Cerebellar nuclear complex (tissue), 1 donor: Measurements from ENCODE around the gene CPNE1.

ENCODE experiments used
- DNase-seq, 2 experiments: peaks; one replicate each; lab custom pipeline; 2025; lab: John Stamatoyannopoulos, UW

The CPNE1 gene

GRCh38 chr20:35653893-35654292 lies 10.8 kb downstream of the CPNE1 start:
- DNase-seq = no peak

DNA sequence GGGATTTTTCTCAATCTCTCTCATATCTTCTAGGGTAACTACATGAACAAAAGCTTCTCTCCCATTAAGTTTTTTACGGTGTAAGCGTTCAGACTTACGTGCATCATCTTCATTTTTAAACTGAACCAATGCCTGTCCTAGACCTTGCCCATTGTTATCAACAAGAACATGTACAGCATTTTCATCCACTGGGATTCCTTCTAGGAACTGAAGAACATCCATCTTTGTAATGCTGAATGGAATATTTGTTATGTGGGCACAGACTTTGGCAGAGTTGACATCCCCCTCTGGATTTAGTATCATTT lies 11.3 kb downstream of the CPNE1 start:
- no peak for DNase-seq

GRCh38 chr20:35652641-35653429 lies 11.9 kb downstream of the CPNE1 start:
- DNase-seq = no peak

DNA sequence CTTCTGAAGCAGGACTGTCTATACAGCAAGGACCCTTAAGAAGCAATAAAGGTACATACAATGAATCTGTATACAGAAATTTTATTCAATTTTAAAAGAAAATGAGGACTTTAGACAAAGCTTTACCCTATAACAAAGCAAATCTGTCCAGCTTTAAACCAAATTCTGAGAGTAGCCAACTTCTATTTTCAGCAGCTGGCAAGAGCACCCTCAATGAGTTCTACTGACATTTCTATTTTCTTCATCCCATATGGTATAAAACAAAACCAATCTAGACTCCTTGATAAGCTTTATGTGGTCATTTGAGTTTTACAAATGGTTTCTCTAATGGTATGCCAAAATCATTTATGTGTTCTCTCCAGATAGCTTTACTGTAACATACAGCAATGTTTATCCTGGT lies 12.7 kb downstream of the CPNE1 start:
- no peak for DNase-seq

- DNase-seq = no peak
These were observed 14.1 kb downstream of the CPNE1 start for GRCh38 chr20:35650632-35651031.

DNA sequence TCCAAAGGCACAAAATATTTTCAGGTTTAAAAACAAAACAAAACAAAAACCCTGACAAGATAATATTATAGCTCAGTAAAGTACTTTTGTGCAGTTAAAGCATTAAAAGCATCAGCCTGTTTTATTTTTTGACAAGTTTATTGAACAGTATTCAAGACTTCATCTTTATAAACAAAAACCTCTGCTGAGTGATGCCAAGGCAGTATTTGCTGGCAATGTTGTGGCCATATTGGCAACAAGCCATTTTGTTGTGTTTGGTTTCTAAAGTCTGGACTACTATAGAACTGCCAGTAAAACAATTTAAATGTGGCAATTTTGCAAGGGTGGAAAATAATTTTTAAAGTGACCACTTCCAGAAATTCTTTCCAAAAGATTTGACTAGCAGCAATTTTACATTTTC lies 15.9 kb downstream of the CPNE1 start:
- DNase-seq = no peak

DNA sequence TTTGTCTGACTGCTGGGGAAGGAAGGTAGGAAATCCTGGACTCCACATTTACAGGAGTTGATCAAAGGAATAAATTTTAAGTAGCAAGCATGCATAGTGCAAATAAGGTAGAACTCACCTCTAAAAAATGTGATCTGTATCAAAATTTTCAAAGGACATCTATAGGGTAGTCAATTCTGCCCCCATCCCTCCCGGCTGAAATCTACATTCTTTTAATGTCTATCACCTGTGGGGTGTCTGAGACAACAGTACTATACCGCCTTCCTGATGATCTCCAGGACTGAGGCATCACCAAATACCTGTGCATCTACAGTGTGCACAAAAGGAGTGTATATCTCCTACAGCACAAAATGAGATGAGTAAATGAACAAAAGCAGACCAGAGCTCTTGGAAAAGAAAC lies 19.9 kb downstream of the CPNE1 start:
- no peak for DNase-seq

DNA sequence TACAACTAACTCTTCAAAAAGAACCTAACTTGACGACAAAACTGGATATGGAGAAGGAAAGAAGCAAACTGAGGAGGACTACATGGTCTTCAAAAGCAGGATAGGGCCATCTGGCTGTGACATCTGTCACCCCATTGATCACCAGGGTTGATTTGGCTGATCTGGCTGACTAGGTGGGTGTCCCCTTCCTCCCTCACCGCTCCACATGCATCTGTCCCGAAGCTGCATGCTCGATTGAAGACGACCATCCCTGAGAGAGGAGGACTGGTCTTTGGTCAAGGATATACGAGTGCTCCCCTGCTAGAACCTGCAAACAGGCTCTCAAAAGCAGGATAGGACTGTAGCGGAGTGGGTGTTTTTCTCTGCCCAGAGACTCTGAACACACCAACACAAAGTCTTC lies 21.7 kb downstream of the CPNE1 start:
- DNase-seq = no peak

DNA sequence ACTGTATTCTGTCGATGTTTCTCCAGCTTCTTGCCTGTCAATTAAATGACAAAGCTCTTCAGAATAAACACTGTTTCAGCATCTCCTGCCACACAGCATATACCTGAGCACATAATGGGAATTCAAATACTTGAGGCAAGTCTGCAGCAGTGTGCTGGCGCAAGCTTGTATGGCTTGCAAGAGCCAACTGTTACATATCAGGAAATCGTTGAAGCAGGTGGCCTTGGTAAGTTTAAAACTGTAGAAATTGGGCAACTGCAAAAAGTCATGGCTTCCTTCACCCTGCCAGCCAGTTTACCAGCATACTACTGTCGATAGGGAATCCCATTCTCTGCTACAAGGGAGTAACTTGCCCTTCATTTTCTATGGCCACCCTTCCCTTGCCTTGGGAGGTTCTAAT lies 23.0 kb downstream of the CPNE1 start:
- no peak for DNase-seq

GRCh38 chr20:35640724-35641123 lies 24.0 kb downstream of the CPNE1 start:
- no peak for DNase-seq

GRCh38 chr20:35638751-35639150 lies 25.9 kb downstream of the CPNE1 start:
- no peak for DNase-seq

GRCh38 chr20:35637276-35637675 lies 27.4 kb downstream of the CPNE1 start:
- no peak for DNase-seq

DNA sequence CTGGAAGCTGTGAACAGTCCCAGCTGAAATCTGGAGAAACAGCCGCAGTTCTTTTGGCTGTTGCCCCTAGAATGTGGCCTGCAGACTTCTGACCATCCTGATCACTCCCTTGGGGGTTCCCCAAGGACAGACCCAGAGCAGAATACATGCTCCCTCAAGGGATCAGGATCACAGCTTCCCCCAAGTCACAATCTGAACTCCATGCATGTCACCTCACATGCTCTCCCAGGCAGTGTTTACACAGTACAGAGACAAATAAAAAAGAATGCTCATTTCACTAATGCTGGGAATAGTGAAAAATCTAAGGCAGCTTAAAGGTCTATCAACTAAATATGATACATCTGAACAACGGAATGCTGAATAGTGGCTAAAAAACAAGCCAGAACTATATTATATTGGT lies 28.6 kb downstream of the CPNE1 start:
- DNase-seq = no peak

DNA sequence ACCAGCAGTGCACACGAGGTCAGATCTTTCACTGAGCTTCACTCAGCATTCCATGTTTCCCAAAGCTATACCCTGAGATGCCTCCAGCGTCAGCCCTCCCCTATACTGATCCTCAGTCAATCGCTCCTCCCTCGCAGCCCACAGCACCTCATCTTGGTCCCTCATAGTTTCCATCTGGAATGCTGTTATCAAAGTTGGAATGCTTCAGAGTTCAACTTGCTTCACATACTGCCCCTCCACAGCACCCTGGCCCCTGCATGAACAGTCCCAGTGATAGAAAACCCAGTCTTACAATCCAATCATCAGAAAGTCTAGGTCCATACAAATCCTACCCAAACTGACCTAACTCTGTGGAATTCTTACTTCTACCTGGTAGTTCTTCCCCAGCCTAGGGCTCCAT lies 29.0 kb downstream of the CPNE1 start:
- no peak for DNase-seq

DNA sequence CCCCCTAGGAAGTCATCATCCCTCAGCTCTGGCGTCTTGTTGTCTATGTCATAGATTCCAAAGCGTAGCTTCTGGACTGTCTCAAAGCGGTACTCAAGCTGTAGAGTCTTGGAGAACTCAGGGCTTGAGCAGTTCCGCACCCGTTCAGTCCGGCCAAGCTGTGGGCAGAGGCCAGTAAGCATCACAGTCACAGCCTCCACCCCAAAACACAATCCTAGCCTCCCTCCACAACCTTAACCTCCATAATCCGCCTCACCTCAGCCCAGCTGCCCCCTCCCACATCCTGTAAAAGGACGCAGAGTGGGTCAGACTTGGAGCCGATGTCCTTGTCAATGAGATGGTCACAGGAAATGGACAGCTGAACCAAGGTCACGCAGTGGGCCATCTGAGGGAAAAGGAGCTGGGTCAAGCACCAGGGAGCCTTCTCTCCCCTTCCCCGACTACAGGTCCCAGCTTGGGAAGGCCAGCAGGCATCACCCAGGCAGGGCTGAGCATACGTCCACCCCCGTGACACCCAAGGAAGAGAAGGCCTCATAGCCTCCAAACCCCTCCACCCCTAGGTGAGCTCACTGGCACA lies 32.1 kb downstream of the CPNE1 start:
- no peak for DNase-seq

- DNase-seq = no peak
These were observed 34.1 kb downstream of the CPNE1 start for GRCh38 chr20:35630636-35631035.

- no peak for DNase-seq
These were observed 35.1 kb downstream of the CPNE1 start for GRCh38 chr20:35629427-35630145.

- DNase-seq = no peak
These were observed 37.6 kb downstream of the CPNE1 start for GRCh38 chr20:35627121-35627520.

DNA sequence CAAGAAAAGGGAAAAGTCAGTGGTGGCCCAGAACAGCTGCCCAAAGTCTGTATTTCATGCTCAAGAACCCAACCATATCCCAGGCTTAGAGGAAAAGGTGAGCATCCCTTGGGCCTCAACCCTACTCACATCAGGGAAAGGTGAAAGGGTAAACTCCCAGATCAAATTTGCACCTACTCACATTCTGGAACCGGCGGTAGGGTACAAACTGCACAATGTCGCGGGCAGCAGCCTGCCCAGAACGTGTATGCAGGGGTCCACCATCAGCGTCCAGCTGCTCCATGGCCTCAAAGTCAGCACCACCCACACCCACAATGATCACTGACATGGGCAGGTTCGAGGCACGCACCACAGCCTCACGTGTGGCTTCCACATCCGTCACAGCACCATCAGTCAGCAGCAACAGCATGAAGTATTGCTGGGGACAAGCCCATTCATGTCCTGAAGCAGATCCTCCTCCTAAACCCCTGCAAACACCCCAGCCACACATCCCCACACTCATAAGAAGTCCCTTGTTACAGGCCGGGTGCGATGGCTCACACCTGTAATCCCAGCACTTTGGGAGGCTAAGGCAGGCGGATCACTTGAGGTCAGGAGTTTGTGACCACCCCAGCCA lies 38.2 kb downstream of the CPNE1 start:
- no peak for DNase-seq

- DNase-seq = no peak
These were observed 38.9 kb downstream of the CPNE1 start for GRCh38 chr20:35625584-35626385.

DNA sequence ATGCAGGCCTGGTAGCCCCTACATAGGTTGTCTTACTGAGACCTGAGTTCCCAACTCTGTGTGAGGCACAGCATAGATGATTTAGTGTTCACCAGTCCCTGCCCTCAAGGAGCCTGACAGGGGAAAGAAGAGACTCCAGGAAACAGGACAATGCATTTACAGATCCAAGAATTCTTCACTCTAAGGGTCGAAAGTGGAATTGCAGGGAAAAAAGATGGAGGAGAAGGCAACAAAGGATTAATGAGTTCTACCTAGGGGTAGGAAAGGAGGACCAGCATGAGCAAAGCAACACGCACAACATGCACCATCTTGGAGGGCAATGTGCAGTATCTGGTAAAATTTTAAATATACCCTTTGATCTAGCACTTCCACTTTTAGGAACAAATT lies 43.1 kb downstream of the CPNE1 start:
- DNase-seq = no peak
